H1 (cell line): ENCODE measurements around the gene TNFAIP8L3. TPM values are rescaled to one million over a fixed set of nuclear protein-coding genes. Genes with fewer than 3 reads are reported as not detected.

Experiments used
- GABPA ChIP-seq: IDR thresholded peaks from 2 replicates; pipeline ENCODE4 v1.6.1; 2011; ENCODE audit warnings: mild to moderate bottlenecking, low read length, moderate library complexity, borderline replicate concordance; ENCODE audit not compliant: insufficient read depth
- JUND ChIP-seq: IDR thresholded peaks from 2 replicates; pipeline ENCODE4 v1.6.1; 2011; ENCODE audit warnings: mild to moderate bottlenecking, improper control_type of control experiment, low read length
- RAD21 ChIP-seq, 2 experiments: IDR thresholded peaks in 1 of 2; conservative IDR thresholded peaks in 1 of 2; 2 replicates each; pipeline ENCODE4 v1.6.1; 2011; ENCODE audit warnings: low read depth in 2 of 2, low read length in 2 of 2, improper control_type of control experiment in 1 of 2, inconsistent platforms in 1 of 2, mild to moderate bottlenecking in 1 of 2, moderate library complexity in 1 of 2
- SIRT6 ChIP-seq: IDR thresholded peaks from one replicate; pipeline ENCODE4 v1.7.1; 2012; ENCODE audit warnings: low read length, inconsistent platforms
- SP2 ChIP-seq: IDR thresholded peaks from 2 replicates; pipeline ENCODE4 v1.6.1; 2012; ENCODE audit warnings: mild to moderate bottlenecking, low read length, inconsistent platforms
- TBP ChIP-seq: IDR thresholded peaks from 2 replicates; pipeline ENCODE4 v1.6.1; 2011; ENCODE audit warnings: low read depth, low read length, improper control_type of control experiment
- TEAD4 ChIP-seq: IDR thresholded peaks from 2 replicates; pipeline ENCODE4 v1.6.1; 2012; ENCODE audit warnings: low read depth, low read length, inconsistent platforms, mixed read lengths
- ZNF274 ChIP-seq: IDR thresholded peaks from 2 replicates; pipeline ENCODE4 v1.7.0; 2012; ENCODE audit warnings: low read length, borderline replicate concordance; ENCODE audit errors: extremely low read depth
- polyA plus RNA-seq, 7 experiments: library from polyadenylated mRNA; depleted of rRNA in 3 of 7; stranded (reverse) in 5 of 7; unstranded in 2 of 7; fragments of >200 nt in 5 of 7; fragments of 200-250 nt in 2 of 7; gene quantifications; 1 replicate in 5 of 7; 2 replicates in 1 of 7; 4 replicates in 1 of 7; pipeline versions ENCODE4 v1.2.1 to v1.2.3, GENCODE V29; 2011 to 2013; ENCODE audit warnings: missing spikeins in 2 of 7, mixed read lengths in 2 of 7
- total RNA-seq: library from RNA; stranded (reverse); fragmentation: NEBNext Ultra II Directional; extraction: Animal tissue kit (Norgen Biotek cat#: 25700); gene quantifications from 2 replicates; pipeline ENCODE4 v1.2.1, GENCODE V29; 2021
- TF ChIP-seq, protein P1 (sequence below): IDR thresholded peaks from 2 replicates; pipeline ENCODE4 v1.6.1; 2011; ENCODE audit warnings: low read length, improper control_type of control experiment

TNFAIP8L3 gene
- total and polyA plus RNA-seq, 2 of the 8 experiments (the other 6 are each of a cell fraction or from before 2014, with no cell fraction given): 0.23 to 0.67 TPM

GRCh38 chr15:51139091-51139490 is 44.4 kb upstream of the TNFAIP8L3 start (continued):
- TF ChIP-seq, protein P1, sequence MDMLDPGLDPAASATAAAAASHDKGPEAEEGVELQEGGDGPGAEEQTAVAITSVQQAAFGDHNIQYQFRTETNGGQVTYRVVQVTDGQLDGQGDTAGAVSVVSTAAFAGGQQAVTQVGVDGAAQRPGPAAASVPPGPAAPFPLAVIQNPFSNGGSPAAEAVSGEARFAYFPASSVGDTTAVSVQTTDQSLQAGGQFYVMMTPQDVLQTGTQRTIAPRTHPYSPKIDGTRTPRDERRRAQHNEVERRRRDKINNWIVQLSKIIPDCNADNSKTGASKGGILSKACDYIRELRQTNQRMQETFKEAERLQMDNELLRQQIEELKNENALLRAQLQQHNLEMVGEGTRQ: no peak
- TF ChIP-seq TBP (no peak), SIRT6 (no peak), JUND (no peak), ZNF274 (no peak), RAD21 (IDR thresholded peaks at IDR 0.05 in 1 of 2, conservative IDR thresholded peaks at IDR 0.05 in 1 of 2; ENCODE audit: low read depth in 2 of 2, low read length in 2 of 2) (no peak), GABPA (no peak), SP2 (no peak), TEAD4 (no peak)
- TF ChIP-seq, all 59 proteins: peak for 0
